Measurements from ENCODE around the gene FOSL2.

DNA sequence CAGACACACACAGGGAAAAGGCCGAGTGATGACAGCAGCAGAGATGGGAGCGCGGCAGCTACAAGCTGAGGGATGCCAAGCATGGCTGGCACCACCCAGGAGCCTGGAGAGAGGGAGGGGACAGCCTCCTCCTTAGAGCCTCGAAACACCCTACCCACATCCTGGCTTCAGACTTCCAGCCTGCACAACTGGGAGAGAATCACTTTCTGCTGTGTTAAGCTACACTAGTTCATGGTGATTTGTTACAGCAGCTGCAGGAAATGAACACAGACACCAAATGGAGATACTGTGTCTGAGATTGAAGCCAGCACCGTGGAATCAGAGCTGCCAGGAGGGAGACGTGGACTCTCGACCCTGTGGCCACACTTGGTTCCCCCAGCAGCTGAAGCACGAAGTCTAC is 27.5 kb upstream of the FOSL2 start:
- TF ChIP-seq CTCF (IDR thresholded peaks at IDR 0.05) (no peak), EZH2 (IDR thresholded peaks at IDR 0.05) (no peak)
